Skin of body (tissue), 2 donors: ENCODE results near the gene TRAF3IP1. TPM values are rescaled to one million over a fixed set of nuclear protein-coding genes. Genes with fewer than 3 reads are reported as not detected.
"Not testable (repeated sequence)": the region's sequence is repeated elsewhere in the genome, so short reads cannot be mapped to it uniquely, and the experiment has no call there.

Experiments used
- DNase-seq: peaks from one replicate; lab custom pipeline; 2025; lab: John Stamatoyannopoulos, UW
- total RNA-seq: library from RNA; depleted of rRNA; stranded (reverse); fragments of >200 nt; gene quantifications from one replicate; pipeline ENCODE4 v1.2.3, GENCODE V29; 2014

Gene TRAF3IP1, protein sequence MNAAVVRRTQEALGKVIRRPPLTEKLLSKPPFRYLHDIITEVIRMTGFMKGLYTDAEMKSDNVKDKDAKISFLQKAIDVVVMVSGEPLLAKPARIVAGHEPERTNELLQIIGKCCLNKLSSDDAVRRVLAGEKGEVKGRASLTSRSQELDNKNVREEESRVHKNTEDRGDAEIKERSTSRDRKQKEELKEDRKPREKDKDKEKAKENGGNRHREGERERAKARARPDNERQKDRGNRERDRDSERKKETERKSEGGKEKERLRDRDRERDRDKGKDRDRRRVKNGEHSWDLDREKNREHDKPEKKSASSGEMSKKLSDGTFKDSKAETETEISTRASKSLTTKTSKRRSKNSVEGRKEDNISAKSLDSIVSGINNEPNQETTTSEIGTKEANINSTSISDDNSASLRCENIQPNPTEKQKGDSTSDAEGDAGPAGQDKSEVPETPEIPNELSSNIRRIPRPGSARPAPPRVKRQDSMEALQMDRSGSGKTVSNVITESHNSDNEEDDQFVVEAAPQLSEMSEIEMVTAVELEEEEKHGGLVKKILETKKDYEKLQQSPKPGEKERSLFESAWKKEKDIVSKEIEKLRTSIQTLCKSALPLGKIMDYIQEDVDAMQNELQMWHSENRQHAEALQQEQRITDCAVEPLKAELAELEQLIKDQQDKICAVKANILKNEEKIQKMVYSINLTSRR
- total RNA-seq = 9.4 TPM

DNA sequence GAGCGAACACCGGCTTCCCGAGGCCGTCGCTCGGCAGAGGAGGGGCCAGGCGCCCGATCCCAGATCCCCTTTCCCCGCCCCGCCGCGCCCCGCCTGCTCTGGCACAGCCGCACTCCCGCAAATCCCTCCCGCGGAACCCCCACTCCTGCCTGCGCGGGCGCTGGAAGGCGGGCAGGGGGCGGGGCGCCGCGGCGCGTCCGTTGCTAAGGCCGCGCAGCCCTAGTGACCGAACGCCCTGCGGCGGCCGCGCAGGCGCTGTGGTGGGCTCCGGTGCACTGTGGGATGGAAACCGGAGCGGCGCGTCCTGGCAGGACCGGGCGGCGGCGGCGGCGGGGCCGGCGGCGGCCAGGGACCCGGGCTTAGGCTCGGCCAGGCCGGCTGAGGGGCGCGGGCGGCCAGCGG lies at the start of gene TRAF3IP1:
TRAF3IP1 (plus strand) TSS at position 273 of the 402 bp plus-strand sequence. CDS start 145 bp downstream, outside the sequence.
- DNase-seq = peak; percentile 87

DNA sequence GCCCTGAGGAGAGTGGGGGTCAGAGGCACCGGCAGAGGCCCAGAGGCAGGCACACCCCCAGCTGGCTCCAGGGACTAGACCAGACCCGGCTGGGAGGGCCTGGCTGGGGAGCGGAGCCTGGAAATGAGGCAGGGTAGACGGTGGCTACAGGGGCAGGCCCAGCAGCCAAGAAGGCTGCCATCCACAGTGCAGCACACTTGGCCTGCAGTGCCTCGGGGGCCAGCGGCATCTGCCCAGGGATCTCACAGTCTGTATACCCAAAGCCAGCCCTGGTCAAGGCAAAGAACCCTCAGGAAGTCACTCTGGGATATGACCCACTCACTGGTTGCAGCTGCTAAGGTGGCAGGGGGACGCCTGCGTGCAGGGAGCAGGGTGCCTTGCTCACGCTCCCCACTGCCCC lies 49.7 kb upstream of the TRAF3IP1 start:
- DNase-seq = no peak

DNA sequence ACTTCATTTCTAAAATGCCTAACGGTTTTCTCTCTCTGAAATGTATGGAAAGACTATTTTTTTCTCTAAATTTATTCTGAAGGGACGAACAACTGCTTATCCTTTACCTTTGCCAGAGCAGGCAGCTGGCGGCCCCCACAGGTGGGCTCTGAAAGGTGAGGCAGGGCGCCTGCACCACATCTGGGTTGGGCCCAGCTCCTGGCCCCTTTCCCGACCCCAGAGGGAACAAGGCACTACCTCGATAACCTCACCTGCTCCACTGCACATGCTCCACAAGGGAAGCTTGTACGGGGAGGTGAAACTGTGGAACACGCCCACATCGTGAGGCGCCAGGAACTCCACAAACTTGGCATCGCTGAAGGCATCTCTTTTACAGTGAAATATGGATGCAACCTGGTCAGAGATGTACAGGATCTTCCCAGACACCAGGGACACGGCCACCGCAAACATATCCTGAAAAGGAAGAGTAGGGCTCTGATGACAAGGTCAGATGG lies 49.2 kb upstream of the TRAF3IP1 start:
- DNase-seq = no peak

DNA sequence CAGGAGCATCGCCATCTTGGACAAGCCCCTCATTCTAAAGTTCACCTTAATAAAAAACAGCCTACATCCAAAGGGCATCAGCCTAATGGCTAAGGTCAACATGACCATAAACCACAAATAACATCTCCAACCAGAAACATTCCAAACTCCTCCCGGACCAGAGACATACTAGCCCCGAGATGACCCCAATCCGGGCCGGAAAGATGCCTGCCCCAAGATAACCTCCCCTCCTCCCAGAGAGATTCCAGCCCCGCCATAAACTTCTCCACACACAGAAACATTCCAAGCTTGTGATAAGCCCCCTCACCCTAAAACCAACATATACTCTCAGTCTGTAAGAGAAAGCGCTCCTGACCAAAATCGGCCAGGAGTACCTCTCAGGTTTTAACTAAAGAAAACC lies 48.6 kb upstream of the TRAF3IP1 start:
- not testable (repeated sequence) for DNase-seq

DNA sequence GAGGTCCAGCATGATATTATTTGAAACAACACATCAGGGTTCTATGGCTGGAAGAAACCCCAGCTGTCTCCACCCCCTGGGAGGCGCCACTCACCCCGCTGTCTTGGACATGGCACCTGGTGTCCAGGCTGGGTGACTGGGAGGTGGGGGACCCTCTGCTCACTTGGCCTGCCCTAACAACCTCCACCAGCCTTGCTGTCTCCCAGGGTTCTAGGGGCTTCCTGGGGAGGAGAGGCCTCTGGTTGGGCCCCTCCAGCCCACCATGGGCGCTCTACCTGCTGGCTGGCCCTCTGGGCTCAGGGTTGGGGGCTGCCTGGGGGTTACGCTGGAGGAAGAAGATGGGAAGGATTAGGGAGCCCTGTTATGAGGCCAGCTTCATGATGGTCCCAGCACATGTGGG lies 48.2 kb upstream of the TRAF3IP1 start:
- no peak for DNase-seq

DNA sequence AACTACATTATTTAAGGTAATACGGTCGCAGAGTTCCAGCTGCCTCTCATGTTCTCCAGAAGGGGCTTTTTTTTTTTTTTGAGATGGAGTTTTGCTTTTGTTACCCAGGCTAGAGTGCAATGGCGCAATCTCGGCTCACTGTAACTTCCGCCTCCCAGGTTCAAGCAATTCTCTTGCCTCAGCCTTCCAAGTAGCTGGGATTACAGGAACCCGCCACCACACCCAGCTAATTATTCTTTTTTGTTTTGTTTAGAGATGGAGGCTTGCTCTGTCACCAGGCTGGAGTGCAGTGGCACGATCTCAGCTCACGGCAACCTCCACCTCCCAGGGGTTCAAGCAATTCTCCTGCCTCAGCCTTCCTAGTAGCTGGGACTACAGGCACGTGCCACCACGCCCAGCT lies 46.9 kb upstream of the TRAF3IP1 start:
- DNase-seq = not testable (repeated sequence)

DNA sequence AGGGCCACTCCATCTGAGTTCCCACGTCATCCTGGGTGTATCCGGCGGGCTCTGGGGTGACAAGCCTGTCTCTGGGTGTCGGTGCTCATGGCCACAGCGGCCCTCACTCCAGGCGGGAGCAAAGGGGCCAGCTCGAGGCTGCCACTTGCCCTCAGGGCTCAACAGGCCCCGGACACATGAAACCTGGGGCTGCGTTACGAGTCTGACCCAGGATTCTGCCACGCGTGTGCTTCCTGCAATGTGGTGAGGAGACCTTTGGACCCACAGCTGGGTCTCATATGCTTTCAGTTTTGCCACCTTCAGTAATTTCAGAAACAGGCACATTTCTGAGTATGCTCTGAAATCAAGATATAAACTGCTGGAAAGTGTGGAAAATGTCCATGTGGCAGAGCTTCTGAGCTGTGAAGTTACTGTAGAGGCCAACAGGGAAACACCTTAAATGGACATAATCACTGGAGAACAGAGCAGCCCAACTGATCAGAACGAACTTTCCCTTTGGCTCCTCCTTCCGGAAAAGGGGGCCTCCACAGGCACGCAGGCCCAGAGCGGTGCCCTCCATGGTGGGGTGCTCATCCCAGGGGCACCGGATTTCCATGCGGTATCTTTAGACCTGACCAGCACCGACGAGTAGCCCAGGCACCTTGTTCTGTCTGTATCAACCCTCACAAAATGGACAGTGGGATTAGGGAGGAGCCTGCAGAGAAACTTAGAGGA lies 46.0 kb upstream of the TRAF3IP1 start:
- no peak for DNase-seq

DNA sequence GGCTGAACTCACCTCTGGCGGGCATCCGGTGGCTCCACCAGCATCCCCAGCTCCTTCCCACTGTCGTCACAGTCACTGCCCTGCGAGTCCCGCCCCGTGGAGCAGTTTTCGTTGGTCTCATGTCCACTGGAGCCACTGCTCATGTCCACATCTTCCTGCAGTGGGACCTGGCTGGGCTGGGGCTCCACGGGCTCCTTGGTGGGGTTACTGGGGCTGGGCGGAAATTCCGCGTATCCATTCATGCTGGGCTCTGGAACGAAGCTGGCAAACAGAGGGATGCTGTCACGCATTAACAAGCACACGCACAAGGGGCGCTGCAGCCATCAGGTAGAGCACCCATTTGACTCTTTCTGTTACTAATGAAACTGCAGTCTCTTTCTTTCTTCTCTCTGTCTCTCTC lies 42.6 kb upstream of the TRAF3IP1 start:
- DNase-seq = no peak

DNA sequence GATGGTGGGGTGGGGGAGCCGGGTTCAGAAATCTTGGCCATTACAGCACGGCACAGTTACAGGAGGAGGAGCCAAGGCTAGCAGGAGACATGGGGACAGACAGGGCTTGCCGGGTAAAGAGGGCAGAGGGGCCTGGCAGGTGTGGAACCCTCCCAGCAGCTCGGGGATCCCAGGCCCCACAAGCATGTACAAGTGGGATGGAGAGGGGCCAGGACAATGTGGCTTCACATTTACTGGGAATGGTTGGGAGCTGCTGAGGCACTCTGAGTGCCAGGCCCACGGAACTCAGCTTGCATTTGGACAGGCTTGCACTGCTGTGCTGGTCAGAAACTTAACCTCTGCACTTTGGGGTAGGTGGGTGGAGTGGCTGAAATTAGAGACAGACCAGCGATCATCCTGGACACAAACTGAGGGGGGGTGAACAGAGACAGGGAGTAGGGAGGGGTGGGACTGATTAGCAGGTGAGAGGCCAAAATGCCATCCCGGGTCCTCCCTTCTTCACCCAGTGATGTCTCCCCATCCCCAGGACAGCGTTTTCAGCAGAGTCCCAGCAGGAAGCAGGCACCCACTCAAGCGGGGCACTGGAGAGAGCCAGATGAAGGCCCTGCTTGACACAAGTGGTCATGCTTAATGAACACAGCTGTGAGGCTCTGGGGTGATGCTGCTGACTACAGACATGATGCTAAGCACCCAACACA lies 41.5 kb upstream of the TRAF3IP1 start:
- DNase-seq = no peak

DNA sequence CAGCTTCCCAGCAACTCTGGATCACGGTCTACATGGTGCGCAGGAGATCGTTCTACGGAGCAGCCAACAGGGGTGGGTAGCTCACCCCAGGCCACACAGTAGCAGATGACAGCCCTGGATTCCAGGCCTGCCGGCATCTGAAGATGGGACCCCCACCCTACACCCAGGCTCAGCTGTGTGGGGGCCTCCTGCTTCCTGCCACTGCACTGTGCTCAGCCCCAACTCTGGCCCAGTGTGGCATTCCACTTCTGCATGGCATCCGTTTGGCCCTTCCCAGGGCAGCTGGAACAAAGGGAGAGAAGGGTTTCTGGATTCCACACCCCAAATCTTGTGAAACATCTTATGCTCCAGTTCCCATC lies 41.0 kb upstream of the TRAF3IP1 start:
- DNase-seq = no peak

DNA sequence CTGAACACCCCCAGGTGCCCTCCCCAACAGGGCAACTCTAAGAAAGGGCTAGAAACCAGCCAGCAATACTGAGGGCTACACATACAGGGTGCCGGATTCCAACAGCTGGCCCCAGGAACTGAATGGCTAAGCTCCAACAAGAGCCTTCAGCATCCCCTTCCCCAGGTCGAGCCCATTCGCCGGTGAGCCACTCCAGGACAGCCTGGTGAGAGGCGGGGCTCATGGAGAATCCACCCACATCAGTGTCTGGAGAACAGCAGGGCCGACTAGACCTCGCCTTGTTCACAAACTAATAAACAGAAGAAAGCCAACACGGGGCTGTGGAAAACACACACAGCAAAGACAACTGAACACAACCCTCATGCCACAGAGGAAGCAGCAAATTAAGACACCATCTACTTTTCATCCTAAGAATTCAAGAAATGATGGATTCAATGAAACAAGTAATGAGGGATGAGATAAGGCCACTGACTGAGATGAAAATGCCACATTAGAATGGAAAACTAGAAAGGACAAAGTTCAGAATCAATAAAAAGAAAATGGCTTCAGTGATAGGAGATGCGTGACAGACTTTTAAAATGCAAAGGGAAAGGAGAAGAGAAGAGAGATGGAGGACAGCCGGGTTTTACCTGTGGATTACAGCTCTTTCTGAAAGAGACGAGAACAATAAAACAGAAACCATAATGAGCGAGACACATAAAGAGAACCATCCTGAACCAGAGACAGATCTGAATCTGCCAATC lies 40.1 kb upstream of the TRAF3IP1 start:
- no peak for DNase-seq

DNA sequence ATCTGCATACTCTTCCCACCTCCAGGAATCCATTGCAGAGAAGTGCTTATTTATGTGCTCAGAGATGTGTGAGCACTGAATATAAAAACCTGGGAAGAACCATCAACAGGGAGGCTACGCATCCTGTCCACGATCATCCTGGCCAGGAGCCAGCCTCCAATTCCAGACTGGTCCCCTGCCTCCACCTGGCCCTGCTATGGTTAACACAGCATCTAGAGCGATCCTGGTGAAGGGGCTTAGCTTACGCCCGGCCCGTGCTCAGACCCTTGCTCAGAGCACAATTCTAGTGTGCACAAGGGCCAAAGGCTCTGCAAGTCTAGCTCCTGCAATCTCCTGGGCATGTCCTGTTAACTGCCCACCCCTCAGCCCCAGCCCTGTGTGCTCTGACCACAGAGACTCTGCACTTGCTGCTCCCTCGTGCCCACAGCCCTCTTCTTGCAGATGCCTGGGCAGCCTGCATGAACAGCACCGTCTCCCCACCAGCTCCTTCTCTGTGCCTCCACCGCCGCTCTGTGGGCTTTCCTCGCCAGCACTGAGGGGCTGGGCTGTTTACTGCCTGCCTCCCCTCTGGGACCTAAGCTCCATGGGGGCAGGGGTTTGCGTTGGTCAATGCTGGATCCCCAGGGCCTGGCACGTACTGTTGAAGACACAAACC lies 38.4 kb upstream of the TRAF3IP1 start:
- no peak for DNase-seq

DNA sequence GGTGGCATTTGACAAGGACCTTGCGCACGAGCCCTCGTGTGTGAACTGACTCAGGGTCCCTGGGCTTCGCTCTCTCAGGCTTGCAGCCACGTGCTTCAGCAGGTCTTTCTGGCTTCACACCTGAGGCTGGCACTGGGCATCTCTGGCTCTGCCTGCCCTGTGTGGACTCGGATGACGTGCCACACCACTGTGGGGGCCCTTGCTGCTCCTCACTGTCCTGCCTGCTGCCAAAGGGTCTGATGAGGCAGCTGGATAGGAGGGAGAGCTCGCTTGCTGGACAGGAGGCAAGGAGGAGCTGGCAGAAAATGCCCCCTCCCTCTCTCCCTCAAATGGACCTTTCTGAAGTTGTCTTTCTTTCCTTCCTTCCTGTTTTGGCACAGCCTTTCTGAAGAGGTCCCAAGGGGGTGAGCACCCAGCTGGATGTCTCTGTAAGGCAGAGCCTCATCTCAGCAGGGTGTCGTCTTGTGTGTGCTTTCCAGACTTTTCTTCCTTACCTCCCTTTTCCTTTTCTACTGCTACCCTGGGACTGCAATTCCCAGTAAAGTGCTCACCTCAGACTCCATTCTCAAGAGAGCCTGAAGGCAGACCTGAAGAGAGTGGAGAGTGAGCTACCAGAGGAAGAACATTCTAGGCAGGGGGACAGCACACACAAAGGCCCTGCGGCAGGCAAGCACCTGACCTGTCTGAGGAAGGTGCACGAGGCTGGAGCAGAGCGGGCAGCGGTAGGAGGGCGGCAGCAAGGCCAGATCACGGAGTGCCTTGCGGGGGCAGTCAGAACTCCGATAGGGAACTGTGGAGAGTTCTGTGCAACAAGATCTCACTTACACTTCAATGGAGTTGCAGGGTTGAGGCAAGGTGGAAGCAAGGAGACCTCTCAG lies 37.2 kb upstream of the TRAF3IP1 start:
- DNase-seq = no peak

DNA sequence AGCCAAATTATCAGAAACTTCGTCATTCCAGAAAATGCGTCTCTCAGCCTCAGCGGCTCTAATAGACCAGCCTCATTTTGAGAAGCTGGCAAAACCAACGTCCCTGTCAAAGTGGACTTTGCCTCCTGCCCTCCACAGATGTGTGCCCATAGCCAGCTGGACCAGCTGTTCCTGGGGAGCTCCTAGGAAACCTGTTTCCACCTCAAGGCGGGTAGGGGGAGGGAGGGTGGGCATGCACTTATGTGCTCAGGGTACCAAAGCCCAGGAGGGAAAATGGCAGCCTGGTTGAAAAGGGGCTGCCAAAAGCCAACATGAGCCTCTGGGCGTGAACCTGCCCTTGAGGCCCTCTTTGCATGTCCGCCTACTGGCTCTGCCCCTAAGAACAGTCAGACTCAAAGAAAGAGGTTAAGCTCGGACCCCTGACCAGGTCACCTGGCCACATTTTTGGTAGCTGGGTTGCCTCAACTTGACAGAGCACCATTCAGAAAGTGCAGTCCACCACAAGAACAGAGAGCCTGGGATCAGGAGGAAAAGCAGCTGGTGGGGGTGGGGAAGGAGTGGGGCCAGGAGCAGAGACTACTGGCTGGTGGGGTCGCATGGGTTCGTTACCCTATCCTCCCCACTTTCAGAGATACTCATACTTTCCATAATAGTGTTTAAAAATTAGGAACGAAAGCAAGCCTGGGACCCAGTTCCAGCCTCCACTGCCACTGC lies 35.4 kb upstream of the TRAF3IP1 start:
- DNase-seq = no peak

DNA sequence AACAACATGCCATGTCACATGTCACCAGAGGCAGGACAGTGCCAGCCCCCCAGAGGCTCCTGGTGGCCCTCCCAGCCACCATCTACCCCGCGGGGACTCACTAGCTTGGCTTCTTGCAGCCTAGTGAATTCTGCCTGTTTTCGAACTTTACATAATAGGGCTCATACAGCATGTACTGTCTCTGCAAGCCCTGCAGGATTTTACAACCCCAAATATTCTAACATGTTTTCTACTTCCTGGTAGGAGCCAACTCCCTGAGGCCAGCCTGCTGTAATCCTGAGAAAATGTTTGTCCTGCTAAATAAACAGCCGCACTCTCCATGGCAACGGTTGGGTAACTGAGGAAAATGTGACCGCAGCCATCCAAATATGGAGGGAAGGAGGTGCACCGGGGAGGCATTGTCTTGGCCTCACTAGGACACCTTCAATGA lies 34.6 kb upstream of the TRAF3IP1 start:
- DNase-seq = peak; percentile 88

DNA sequence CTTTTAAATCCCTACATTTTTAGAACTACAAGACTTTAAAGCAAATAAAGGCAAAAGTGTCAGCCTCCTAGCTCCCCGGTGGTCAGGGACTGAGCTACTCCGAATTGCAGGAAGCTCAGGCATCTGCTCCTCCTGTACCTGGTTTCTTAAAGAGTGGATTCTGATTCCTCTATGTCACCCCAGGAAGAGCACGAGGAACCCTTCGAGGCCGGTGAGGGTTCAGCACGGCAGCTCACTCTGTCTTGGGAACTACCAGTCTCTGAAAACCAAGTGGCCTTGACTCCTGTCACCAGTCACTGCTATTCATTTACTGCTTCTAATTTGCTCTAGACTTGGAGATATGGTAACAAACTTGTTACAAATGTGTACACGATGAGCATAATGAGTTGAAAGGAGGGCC lies 34.2 kb upstream of the TRAF3IP1 start:
- no peak for DNase-seq

DNA sequence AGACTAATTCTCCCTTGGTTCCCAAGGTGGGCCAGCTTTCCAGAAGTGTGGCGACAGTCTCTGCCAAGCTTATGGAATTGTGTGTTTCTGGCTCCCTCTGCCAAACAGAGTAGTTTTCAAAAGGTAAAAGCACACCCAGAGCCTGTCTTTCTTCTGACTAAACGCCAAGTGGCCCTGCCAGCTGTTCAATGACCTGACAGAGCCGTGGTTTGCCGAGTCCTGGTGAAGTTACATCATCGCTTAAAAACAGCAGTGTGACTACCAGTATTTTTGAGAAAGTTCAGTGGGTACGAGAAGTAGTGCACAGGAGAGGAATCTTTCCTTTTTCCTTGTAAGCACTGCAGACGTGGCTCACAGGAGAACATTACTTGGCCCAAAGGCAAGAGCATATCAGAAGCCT lies 33.8 kb upstream of the TRAF3IP1 start:
- DNase-seq = peak; percentile 19

DNA sequence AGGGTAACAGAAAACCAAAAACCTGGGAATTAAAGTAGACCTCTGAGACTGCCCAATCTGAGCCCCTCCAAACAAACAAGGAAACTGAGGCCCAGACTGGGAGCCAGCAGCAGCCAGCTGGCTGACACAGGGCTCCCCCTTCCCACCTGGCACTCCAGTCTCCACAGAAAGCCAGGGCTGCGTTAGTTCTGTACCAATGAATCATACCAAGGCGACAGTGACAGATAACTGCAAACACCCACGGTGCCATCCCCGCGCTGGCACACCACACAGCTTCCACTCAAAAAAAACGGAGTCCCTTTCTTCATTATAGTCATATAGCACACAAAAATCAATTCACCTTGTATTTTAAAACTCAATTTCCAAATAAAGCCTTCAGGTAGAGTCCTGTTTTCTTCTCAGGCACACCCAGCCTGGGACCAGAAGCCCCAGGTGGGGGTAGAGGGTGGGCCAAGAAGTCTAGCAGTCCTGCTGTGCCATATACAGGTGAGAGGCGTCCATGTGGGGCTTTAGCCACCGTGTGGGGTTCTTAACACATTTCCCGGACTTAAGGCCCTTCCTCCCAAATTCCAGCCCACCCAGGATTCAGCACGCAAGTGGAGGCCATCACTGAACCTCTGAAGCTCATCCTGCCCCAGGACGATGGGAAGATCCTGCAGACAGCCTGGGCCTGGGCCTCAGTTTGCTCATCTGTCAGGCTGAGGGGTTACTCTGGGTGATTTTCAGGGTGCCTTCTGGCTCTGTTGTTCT lies 33.2 kb upstream of the TRAF3IP1 start:
- no peak for DNase-seq
